Activated CD4-positive, alpha-beta memory T cell treated with anti-CD3 and anti-CD28 coated beads for 36 hours (primary cell): ENCODE measurements around the gene DHTKD1. TPM values are rescaled to one million over a fixed set of nuclear protein-coding genes. Genes with fewer than 3 reads are reported as not detected.
A peak's percentile ranks its signal among the peaks of the same experiment; 100 is the strongest.

Source experiments
- CTCF ChIA-PET: fragments of 350-600 bp; sonication (Branson Sonifier 250); formaldehyde crosslinking; loops from one replicate; lab custom pipeline; 2021; ENCODE audit warnings: antibody characterized with exemption, inconsistent platforms; lab: Charles Lee
- POLR2A ChIA-PET: fragments of 350-600 bp; sonication (Branson Sonifier 250); formaldehyde crosslinking; loops from one replicate; lab custom pipeline; 2021; ENCODE audit warnings: antibody characterized with exemption; lab: Charles Lee
- DNase-seq: peaks from one replicate; pipeline ENCODE4 v3.0.0-alpha.2; 2020
- H3K27ac Mint-ChIP-seq: one replicate; pipeline ENCODE4 v1.8.0; 2021; ENCODE audit warnings: mixed read lengths
- H3K27me3 Mint-ChIP-seq: one replicate; pipeline ENCODE4 v1.8.0; 2021; ENCODE audit warnings: mixed read lengths
- H3K36me3 Mint-ChIP-seq: one replicate; pipeline ENCODE4 v1.8.0; 2021; ENCODE audit warnings: mixed read lengths
- H3K4me1 Mint-ChIP-seq: one replicate; pipeline ENCODE4 v1.8.0; 2021; ENCODE audit warnings: low read depth, mixed read lengths
- H3K4me3 Mint-ChIP-seq: one replicate; pipeline ENCODE4 v1.8.0; 2021; ENCODE audit warnings: mild to moderate bottlenecking, mixed read lengths
- H3K9me3 Mint-ChIP-seq: one replicate; pipeline ENCODE4 v1.8.0; 2021; ENCODE audit warnings: mixed read lengths
- intact Hi-C: fragments of 100-400 bp; cut with micrococcal nuclease; formaldehyde crosslinking; loops from one replicate; pipeline ENCODE4 v1.15.1; 2023
- total RNA-seq, 2 experiments: library from RNA; stranded (reverse); gene quantifications; one replicate each; pipeline ENCODE4 v1.2.3, GENCODE V29; 2021

The DHTKD1 gene
- total RNA-seq: 10 to 100 TPM; 16.2 to 17.1 TPM

- H3K36me3 Mint-ChIP-seq: no peaks in the 10 kb centered on the region
- no peaks in the 10 kb centered on the region for H3K27me3 Mint-ChIP-seq
- H3K9me3 Mint-ChIP-seq: no peaks in the 10 kb centered on the region
- H3K4me1 Mint-ChIP-seq: peaks cover 22% of the 10 kb centered on the region
- H3K4me3 Mint-ChIP-seq: peak within 1 kb of the TSS; percentile 81
- H3K27ac Mint-ChIP-seq: peak within 1 kb of the TSS; percentile 82
- DNase-seq: peak; percentile 99
- intact Hi-C loops: loop anchor here (1.0 to 5.0 kb wide), 4 partner anchors 25 to 129 kb away; partner anchors contain the start of genes CDC123 and NUDT5
- CTCF ChIA-PET: interaction anchor here (0.9 to 1.9 kb wide), 4 partner anchors 20 to 146 kb away, joined by 3 to 6 read pairs (median 4); no protein-coding TSS in a partner anchor
- POLR2A ChIA-PET: interaction anchor here (0.6 to 1.0 kb wide), 2 partner anchors 26 to 459 kb away, joined by 3 to 4 read pairs; partner anchors contain the start of gene UPF2
Measured at GRCh38 chr10:12068449-12069269, at the start of gene DHTKD1. Gene DHTKD1 (plus strand): TSS chr10:12068954. CDS start chr10:12069034, 80 bp downstream.

DNA sequence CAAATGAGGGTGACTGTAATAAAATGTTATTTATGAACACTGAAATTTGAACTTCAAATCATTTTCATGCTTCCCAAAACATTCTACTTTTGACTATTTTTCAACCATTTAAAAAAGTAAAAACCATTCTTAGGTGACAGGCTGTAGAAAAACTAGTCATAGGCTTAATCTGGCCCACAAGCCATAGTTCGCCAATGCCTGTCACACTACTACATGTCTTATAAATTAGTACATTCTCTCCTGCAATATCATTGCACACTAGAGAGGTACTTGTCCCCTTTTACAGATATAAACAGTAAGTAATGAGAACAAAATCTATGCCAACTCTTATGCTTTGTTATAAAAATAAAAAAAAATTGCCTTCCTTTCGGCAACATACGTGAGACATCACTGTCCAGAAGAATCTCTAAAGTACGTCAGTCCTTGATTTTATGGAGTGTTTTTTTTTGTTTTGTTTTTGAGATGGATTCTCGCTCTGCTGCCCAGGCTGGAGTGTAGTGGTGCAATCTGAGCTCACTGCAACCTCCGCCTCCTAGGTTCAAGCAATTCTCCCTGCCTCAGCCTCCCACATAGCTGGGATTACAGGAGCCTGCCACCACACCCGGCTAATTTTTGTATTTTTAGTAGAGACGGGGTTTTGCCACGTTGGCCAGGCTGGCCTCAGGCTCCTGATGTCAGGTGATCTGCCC is 49.3 kb upstream of the DHTKD1 start:
- Mint-ChIP-seq H3K4me3 (no peak overlapping the region), H3K4me1 (peaks cover 14% of the 10 kb centered on the region), H3K27ac (no peak overlapping the region), H3K9me3 (no peaks in the 10 kb centered on the region), H3K27me3 (no peaks in the 10 kb centered on the region), H3K36me3 (peaks cover 10% of the 10 kb centered on the region)
- intact Hi-C loops: no loop called here
- no peak for DNase-seq
- ChIA-PET CTCF (no interaction called here), POLR2A (no interaction called here)

GRCh38 chr10:12020574-12020973 is 48.2 kb upstream of the DHTKD1 start:
- H3K36me3 Mint-ChIP-seq: peaks cover 6% of the 10 kb centered on the region
- ChIA-PET POLR2A (no interaction called here), CTCF (no interaction called here)
- no peak overlapping the region for H3K27ac Mint-ChIP-seq
- DNase-seq: no peak
- H3K4me3 Mint-ChIP-seq: no peak overlapping the region
- intact Hi-C loops: no loop called here
- peaks cover 14% of the 10 kb centered on the region for H3K4me1 Mint-ChIP-seq
- H3K27me3 Mint-ChIP-seq: no peaks in the 10 kb centered on the region
- no peaks in the 10 kb centered on the region for H3K9me3 Mint-ChIP-seq

DNA sequence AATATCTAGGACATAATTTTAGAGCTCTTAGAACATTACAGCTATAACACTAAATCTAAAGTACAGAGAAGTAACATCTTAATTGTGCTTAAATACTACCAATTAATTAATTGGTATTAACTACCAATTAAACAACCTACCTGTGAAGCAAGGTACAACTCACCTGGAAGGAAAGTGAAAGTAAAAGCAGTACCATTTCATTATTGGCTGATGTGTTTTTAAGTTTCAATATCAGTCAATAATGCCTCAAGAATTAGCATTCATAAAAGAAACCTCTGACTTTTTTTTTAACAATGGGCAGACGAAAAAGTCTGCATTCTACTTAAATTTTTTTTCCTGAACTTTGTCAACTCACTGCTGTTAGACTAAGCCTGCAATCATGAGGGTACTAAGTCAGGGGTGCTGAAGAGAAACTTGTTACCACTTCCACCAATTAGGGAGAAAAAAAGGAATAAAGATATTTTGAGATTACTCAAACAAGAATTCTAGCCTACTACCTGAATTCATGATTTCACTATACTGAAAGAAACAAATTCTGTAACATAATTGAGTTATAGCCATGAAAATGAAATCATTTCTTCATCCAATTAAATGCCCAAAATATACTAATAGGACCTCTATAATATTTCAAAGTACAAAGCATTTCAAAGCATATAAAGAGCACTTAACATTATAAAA is 46.0 kb upstream of the DHTKD1 start:
- no peaks in the 10 kb centered on the region for H3K9me3 Mint-ChIP-seq
- H3K27ac Mint-ChIP-seq: peak overlapping the region; percentile 18
- intact Hi-C loops: no loop called here
- H3K27me3 Mint-ChIP-seq: no peaks in the 10 kb centered on the region
- H3K4me3 Mint-ChIP-seq: no peak overlapping the region
- peaks cover 11% of the 10 kb centered on the region for H3K36me3 Mint-ChIP-seq
- CTCF ChIA-PET: no interaction called here
- H3K4me1 Mint-ChIP-seq: peaks cover 24% of the 10 kb centered on the region
- DNase-seq: no peak
- POLR2A ChIA-PET: no interaction called here

- H3K27me3 Mint-ChIP-seq: no peaks in the 10 kb centered on the region
- intact Hi-C loops: no loop called here
- no peak overlapping the region for H3K4me3 Mint-ChIP-seq
- peaks cover 23% of the 10 kb centered on the region for H3K36me3 Mint-ChIP-seq
- H3K4me1 Mint-ChIP-seq: peaks cover 30% of the 10 kb centered on the region
- ChIA-PET POLR2A (interaction anchor here (1.2 kb wide), 1 partner anchor 16 kb away, joined by 3 read pairs; no protein-coding TSS in a partner anchor), CTCF (interaction anchor here (0.6 to 2.1 kb wide), 2 partner anchors 39 to 95 kb away, joined by 3 to 6 read pairs; no protein-coding TSS in a partner anchor)
- no peak for DNase-seq
- no peaks in the 10 kb centered on the region for H3K9me3 Mint-ChIP-seq
- H3K27ac Mint-ChIP-seq: no peak overlapping the region
Measured at GRCh38 chr10:12025591-12025990, 43.2 kb upstream of the DHTKD1 start.

DNA sequence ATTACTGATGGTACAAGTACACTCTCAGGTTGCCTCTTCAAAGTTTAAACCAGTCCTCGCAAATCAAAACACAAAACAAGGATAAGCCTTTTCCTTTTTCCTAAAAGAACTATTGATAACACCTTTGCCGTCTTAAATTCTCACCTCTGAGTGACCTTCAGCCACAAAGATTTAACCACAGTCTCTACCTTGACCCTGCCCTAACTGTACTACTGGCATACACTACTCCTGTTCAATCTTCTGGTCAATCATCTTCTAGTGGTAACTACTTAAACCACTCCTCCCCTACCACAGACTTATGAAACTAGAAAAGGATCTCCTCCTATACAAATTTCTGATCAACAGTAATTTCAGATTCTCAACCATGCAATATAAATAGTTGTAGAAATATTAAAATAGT is 41.2 kb upstream of the DHTKD1 start:
- Mint-ChIP-seq H3K9me3 (no peaks in the 10 kb centered on the region), H3K36me3 (peaks cover 33% of the 10 kb centered on the region), H3K27ac (no peak overlapping the region), H3K4me3 (no peak overlapping the region), H3K27me3 (no peaks in the 10 kb centered on the region), H3K4me1 (peaks cover 35% of the 10 kb centered on the region)
- intact Hi-C loops: no loop called here
- DNase-seq: no peak
- POLR2A ChIA-PET: no interaction called here
- CTCF ChIA-PET: no interaction called here

DNA sequence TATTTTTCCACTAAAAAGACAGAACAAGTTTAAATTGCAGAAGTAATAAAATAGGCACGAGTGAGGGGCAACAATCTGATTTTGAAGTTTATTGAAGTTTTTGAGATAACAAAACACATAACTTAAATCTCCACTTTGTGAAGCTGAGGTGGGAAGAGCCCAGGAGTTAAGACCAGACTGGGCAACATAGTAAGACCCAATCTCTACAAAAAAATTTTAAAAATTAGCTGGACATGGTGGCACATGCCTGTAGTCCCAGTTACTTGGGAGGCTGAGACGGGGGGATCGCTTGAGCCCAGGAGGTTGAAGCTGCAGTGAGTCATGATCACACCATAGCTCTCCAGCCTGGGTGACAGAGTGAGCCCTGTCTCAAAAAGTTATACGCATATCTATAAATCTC is 37.4 kb upstream of the DHTKD1 start:
- Mint-ChIP-seq H3K27me3 (no peaks in the 10 kb centered on the region), H3K36me3 (peaks cover 48% of the 10 kb centered on the region), H3K4me1 (peaks cover 32% of the 10 kb centered on the region), H3K27ac (no peak overlapping the region), H3K9me3 (no peaks in the 10 kb centered on the region), H3K4me3 (no peak overlapping the region)
- no peak for DNase-seq
- POLR2A ChIA-PET: no interaction called here
- CTCF ChIA-PET: no interaction called here
- intact Hi-C loops: no loop called here

DNA sequence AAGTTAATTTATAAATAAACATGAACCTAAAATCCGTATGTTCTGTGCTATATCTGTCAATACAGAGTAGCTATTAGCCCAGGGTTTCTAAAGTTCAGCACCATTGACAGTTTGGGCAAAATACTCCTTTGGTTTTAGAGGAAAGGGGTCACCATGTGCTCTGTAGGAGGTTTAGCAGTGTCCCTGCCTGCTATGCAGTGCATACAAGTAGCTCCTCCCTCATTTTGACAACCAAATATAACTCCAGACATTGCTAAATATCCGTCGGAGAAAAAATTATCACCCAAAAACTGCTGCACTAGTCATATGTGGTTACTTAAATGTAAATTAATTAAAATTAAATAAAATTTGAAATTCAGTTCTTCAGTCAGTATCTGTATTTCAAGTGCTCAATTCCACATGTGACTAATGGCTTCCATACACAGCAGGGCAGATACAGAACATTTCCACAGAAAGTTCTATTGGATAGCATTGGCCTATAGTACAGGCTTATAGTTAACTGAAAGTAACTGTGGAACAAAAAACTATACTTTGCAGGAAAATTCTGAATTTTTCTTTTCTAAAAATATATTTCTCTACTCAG is 32.6 kb upstream of the DHTKD1 start:
- Mint-ChIP-seq H3K4me1 (peaks cover 35% of the 10 kb centered on the region), H3K27ac (no peak overlapping the region), H3K36me3 (peaks cover 29% of the 10 kb centered on the region), H3K9me3 (no peaks in the 10 kb centered on the region), H3K27me3 (no peaks in the 10 kb centered on the region), H3K4me3 (no peak overlapping the region)
- no peak for DNase-seq
- intact Hi-C loops: no loop called here
- ChIA-PET CTCF (no interaction called here), POLR2A (no interaction called here)

DNA sequence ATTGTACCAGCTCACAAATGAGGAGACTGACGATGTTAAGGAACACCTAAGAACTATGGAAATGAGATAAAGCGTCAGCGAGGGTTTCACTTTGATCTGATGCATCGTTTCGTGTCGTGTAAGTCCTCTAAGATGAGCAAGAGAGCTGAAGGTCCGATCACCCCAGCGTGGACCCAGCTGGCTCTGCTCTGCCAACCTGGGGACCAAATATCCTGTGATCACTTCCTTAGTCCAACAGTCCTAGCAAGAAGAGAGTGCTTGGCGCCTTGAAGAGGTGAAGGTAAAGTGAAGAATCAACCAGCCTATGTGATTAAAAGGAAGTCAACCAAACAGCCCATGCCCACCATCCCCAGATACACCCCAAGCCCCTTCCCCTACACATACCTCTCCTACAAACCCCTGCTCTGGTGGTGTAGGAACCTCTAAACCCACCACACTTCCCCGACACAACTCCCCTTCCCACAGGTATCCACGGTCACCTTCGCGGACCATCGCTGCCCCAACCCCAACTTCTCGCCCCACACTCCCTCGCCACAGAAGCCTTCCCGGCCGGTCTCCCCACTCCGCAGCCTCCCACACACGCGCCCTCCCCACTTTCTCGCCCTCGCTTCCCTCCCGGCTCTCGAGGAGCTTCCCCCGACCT is 26.9 kb upstream of the DHTKD1 start:
- intact Hi-C loops: loop anchor here (2.0 to 10.0 kb wide), 3 partner anchors 153 to 739 kb away; partner anchors contain the start of genes CAMK1D and NUDT5
- peak; percentile 68 for DNase-seq
- H3K27ac Mint-ChIP-seq: peak overlapping the region; percentile 98
- peaks cover 34% of the 10 kb centered on the region for H3K4me1 Mint-ChIP-seq
- H3K4me3 Mint-ChIP-seq: peak overlapping the region; percentile 100
- no peaks in the 10 kb centered on the region for H3K9me3 Mint-ChIP-seq
- H3K27me3 Mint-ChIP-seq: no peaks in the 10 kb centered on the region
- H3K36me3 Mint-ChIP-seq: peaks cover 6% of the 10 kb centered on the region
- ChIA-PET CTCF (interaction anchor here (1.4 to 1.8 kb wide), 3 partner anchors 26 to 88 kb away, joined by 5 to 8 read pairs (median 6); no protein-coding TSS in a partner anchor), POLR2A (interaction anchor here (1.1 to 3.0 kb wide), 7 partner anchors 11 to 154 kb away, joined by 3 to 12 read pairs (median 5); partner anchors contain the start of genes CDC123 and NUDT5)

DNA sequence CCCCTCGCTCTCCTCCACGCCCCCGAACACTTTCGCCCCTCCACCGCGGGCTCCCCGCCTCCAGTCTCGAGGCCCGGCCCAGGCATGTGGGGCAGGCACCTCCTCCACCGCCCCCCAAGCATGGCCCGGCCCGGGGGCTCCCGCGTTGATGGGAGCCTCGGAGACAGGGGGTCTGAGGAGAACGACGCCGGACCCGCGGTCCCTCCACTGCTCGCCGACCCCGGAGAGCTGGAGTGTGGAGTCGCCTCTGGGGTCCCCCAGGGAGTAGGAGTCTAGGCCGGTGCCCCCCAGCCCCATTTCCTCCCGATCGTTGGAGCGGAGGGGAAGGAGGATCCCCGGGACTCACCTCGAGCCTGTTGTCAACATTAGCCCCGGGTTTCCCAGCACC is 26.4 kb upstream of the DHTKD1 start:
- H3K9me3 Mint-ChIP-seq: no peaks in the 10 kb centered on the region
- ChIA-PET CTCF (interaction anchor here (1.2 to 1.8 kb wide), 4 partner anchors 25 to 153 kb away, joined by 3 to 8 read pairs (median 6); partner anchors contain the start of genes CDC123 and NUDT5), POLR2A (interaction anchor here (0.6 to 3.0 kb wide), 12 partner anchors 10 to 1261 kb away, joined by 3 to 12 read pairs (median 5); partner anchors contain the start of genes CDC123, DHTKD1 and NUDT5)
- peaks cover 34% of the 10 kb centered on the region for H3K4me1 Mint-ChIP-seq
- peak overlapping the region; percentile 100 for H3K4me3 Mint-ChIP-seq
- H3K27me3 Mint-ChIP-seq: no peaks in the 10 kb centered on the region
- intact Hi-C loops: loop anchor here (2.0 to 10.0 kb wide), 3 partner anchors 152 to 738 kb away; partner anchors contain the start of genes CAMK1D and NUDT5
- H3K27ac Mint-ChIP-seq: peak overlapping the region; percentile 98
- peak; percentile 59 for DNase-seq
- H3K36me3 Mint-ChIP-seq: peaks cover 6% of the 10 kb centered on the region
